ENCODE measurements around the gene EXOG.

The EXOG gene, protein sequence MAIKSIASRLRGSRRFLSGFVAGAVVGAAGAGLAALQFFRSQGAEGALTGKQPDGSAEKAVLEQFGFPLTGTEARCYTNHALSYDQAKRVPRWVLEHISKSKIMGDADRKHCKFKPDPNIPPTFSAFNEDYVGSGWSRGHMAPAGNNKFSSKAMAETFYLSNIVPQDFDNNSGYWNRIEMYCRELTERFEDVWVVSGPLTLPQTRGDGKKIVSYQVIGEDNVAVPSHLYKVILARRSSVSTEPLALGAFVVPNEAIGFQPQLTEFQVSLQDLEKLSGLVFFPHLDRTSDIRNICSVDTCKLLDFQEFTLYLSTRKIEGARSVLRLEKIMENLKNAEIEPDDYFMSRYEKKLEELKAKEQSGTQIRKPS

DNA sequence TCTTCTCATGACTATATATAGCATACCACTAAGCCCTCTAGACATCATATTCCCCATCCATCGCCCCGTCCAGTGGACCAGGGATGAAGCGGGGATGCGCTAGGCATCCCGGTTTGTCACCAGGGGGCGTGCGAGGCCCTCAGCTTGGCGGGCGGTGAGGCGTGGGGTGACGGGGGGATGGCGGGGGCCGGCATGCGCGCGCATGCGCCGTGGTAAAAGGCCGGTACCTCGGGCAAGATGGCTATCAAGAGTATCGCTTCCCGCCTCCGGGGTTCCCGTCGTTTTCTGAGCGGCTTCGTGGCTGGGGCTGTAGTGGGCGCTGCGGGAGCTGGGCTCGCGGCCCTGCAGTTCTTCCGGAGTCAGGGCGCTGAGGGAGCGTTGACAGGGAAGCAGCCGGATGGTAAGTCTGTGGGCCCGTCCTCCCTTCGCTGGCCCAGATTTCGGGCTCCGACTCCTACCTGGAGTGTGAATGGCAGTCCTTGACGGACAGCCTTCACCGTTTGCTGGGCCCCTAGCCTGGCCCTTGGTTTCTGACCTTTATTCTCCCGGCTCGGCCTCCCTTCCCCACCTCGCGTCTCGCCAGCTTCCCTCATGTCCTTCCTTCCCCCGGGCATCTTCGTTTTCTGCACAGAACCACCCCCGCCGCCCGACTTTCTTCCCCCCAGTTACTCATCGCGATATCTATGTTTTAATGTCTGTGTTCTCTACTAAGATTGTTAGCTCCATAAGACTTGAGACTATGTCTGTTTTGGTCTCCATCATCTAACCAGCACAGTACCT lies at the start of gene EXOG:
TSS of gene EXOG (plus strand) at position 210 of the 780 bp plus-strand sequence. CDS start at position 238, 28 bp downstream.
- TF ChIP-seq ZNF274 (IDR thresholded peaks at IDR 0.05; ENCODE audit: low read depth, low read length), result no peak
- peak within 1 kb of the TSS; percentile 80 for H3K4me3 ChIP-seq (ENCODE audit: low read length)

DNA sequence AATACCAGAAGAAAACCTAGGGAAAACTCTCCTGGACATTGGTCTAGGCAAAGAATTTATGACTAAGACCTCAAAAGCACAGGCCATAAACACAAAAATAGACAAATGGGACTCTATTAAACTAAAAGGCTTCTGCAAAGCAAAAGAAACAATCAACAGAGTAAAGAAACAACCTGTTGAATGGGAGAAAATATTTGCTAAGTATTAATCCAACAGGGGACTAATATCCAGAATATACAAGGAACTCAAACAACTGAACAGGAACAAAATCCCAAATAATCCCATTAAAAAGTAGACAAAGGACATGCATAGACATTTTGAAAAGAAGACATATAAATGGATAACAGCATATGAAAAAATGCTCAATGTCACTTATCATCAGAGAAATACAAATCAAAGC lies 49.3 kb upstream of the EXOG start:
- TF ChIP-seq ZNF274 (IDR thresholded peaks at IDR 0.05; ENCODE audit: low read depth, low read length), result no peak
- no peak overlapping the region for H3K4me3 ChIP-seq (ENCODE audit: low read length)

DNA sequence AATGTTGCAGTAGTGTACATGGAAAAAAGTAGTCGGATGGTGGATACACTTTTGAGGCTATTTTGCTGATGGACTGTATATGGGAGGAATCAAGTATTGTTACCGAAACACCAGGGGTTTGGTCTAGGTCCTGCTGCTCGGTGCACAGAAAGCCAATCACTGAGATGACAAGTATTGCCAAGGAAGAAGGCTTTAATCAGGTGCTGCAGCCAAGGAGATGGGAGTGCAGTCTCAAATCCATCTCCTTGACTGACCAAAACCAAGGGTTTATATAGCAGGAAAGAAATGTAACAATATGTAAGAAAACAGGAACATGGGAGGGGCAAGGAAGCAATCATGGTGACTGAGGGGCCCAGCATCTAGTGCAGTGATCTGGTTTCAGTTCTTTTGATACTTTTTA lies 45.3 kb upstream of the EXOG start:
- H3K4me3 ChIP-seq (ENCODE audit: low read length), result no peak overlapping the region
- no peak for TF ChIP-seq ZNF274 (IDR thresholded peaks at IDR 0.05; ENCODE audit: low read depth, low read length)

DNA sequence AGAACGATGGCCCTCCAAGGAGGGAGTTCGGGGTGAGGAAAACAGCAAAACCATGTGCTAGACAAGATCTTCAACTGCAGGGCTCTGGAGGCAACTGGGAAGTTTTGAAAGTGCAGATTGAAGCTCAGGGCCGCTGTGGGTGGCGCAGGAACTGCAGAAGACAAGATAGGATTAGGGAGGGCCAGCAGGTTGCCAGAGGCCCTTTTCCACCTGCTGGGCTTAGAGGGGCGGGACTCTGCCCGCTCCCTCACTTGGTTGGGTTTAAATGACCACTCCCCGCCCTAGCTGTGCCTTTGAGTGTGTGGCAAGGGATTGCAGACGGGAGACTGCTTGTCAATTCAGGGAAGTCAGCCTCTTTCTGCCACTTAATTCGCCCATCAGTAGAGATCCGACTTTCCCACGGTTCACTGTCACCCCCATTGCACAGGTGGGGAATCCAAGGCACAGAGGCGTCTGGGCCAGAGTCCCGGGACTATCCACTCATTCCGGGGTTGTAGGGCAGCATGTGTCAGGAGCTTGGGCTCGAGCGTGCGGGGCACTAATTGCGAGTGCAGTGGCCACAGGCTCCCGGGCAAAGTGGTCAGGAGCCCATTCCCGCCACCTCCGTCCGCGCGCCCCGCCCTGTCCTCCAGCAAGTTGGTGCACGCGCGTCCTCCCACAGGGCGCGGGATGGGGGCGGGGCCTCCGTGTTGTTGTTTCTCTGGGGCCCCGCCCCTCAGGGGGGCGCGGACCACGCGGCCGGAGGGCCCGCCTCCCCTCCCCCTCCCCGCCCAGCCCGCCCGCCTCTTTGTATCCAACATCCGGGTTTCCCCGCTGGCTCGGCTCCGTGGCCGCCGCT lies 42.8 kb upstream of the EXOG start, which contains the start of gene ACVR2B:
TSS of gene ACVR2B (plus strand) at position 816 of the 838 bp plus-strand sequence. CDS start 433 bp downstream, outside the sequence.
- no peak for TF ChIP-seq ZNF274 (IDR thresholded peaks at IDR 0.05; ENCODE audit: low read depth, low read length)
- H3K4me3 ChIP-seq (ENCODE audit: low read length), result peak within 1 kb of the TSS; percentile 76

DNA sequence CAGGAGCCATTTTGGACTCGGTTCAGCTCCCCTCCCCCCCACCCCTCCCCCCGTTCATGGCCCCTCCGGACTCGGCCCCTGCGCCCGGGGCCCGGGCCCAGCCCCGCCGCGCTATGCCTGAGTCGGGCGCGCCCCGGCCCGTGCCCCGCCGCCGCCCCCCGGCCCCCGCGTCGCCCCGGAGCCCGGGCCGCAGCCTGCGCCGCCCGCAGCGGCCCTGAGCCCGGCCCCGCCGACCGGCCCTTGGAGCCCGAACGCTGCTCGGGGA lies 42.3 kb upstream of the EXOG start:
- H3K4me3 ChIP-seq (ENCODE audit: low read length), result peak overlapping the region; percentile 76
- no peak for TF ChIP-seq ZNF274 (IDR thresholded peaks at IDR 0.05; ENCODE audit: low read depth, low read length)

DNA sequence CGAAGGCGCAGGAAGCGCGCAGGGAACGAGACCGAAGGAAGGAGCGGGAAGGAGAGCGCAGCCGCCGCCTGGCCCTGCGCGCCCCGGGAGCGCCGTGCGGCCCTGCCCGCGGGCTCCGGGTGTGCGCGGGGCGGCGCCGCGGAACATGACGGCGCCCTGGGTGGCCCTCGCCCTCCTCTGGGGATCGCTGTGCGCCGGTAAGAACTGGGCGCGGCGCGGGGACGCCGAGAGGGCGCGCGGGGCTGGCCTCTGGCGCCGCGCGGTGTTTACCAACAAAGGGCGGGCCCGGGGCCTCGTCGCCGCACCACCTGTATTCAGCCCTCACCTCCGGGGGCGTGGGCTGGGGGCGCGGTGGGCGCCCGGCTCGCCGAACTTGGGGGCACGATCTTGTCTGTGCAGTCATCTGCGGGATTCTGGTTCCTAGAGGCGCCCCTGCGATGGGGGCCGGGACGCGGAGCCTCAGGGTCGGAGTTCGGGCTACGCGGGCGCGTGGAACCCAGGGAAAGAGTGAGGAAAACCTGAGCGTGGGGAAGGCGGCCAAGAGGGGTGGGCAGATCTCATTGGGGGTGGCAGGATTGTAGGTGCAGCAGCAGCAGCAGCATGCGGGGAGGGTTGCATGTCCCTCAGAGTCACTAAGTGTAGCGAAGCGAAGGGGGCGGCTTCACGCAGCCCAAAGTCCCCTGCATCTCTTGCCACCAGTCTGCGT lies 41.8 kb upstream of the EXOG start:
- no peak for TF ChIP-seq ZNF274 (IDR thresholded peaks at IDR 0.05; ENCODE audit: low read depth, low read length)
- peak overlapping the region; percentile 76 for H3K4me3 ChIP-seq (ENCODE audit: low read length)

DNA sequence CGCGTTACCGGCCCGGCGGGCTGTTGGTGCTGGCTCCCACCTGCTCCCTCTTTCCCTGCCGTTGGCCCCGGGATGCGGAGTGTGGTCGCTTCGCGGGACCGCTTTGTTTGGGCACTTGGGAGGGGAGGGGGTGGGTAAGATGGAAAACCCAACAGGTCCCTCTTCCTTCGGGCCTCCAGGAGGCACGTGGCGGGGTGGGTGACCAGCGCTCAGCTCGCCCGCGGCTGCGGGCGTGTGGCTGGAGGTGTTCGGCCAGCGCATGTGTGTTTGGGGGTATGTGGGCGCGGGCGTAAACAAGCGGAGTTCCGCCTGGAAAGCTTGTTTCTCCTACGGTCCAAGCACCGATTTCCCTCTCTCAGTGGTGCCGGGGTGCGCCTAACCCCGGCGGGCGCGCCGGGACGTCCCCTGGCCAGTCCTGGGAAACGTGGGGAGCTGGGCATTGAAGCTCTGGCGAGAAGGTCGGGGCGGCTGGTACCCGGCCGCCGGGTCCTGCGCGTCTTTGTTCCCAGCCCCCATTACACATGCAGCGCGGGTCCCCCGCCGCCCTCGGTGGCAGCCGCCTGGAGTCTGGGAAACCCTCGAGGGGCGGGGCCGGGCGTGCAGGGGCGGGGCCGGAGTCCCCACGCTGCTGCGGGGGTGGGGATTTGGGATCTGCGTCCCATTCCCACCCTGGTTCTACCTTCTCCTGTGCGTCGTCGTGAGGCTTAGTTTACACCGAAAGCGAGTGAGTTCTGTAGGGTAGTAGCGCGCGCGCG lies 41.1 kb upstream of the EXOG start:
- TF ChIP-seq ZNF274 (IDR thresholded peaks at IDR 0.05; ENCODE audit: low read depth, low read length), result no peak

DNA sequence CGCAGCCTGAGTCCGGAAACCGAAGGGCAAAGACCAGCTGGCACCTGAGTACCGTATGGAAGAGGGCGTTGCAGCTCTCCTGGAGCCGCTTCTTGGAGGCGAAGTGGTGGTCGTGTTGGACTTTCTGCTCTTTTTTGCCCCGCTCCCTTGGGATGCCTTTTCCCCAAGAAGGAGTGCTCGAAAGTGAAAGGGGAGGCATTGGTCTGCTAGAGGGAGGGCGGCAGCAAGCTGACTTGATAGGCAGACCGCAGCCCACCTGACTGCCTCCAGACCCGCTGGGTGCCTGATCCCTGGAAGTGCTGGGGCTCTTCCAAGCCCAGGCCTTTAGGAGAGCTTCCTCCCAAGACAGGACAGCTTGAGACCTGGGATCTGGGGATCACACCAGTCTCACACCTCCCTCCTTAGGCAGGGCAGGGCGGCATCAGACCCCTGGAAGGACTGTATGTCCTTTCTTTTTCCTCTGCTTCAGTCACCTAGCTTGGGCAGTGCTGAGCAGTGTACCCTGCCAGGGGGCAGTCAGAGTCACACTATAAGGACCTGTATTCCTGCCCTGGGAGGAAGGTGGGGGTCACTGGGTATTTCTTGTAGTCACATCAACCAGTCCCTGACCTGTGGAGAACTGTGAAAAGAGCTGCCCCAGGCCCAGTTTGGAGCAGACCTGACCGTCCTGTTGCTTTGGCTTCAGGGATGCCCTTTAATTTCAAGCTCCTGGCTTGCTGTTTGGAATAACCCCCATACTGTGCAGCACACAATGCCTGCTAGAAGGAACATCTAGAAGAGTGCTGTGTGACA lies 40.3 kb upstream of the EXOG start:
- H3K4me3 ChIP-seq (ENCODE audit: low read length), result peak overlapping the region; percentile 76; the same call in 1 of the 2 replicates
- no peak for TF ChIP-seq ZNF274 (IDR thresholded peaks at IDR 0.05; ENCODE audit: low read depth, low read length)

More for the DNA sequence above, 41.1 kb upstream of the EXOG start:
- peak overlapping the region; percentile 76 for H3K4me3 ChIP-seq (ENCODE audit: low read length)

DNA sequence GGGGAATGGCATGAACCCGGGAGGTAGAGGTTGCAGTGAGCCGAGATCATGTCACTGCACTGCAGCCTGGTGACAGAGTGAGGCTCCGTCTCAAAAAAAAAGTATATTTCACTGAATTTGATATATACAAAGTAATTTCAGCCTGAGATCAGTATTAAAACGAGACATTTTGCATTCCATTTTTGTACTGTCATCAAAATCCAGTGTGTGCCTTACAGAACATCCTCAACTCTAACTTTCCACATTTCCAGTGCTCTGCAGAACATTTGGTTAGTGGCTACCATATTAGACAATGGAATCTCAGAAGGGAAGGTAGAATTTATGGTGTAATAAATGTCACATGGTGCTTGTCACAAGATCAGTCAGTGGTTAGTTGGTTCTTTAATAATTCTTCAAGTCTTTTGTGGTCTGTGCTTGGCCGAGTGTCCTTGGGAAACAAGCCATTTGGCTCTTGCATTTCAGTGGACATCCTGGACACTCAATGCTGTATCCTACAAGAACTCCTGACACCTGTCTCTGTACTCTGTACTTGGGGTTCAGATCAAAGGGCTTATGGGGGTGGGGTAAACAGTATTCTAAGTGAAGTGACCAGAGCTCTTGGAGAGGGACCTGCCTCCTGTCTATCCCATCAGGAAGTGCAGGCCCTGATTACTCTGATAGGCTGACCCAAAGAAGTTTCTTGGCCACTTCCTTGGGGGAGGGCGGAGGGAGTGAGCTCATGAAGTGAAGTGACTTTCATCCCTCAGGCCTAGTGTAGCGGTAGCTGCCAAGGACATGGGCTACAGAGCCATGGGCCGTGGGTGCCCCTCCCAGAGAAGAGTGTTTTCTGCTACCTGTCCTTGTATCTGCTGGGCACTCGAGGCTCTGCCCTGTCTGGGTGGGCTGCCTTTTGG lies 38.8 kb upstream of the EXOG start:
- no peak overlapping the region for H3K4me3 ChIP-seq (ENCODE audit: low read length)
- TF ChIP-seq ZNF274 (IDR thresholded peaks at IDR 0.05; ENCODE audit: low read depth, low read length), result no peak

DNA sequence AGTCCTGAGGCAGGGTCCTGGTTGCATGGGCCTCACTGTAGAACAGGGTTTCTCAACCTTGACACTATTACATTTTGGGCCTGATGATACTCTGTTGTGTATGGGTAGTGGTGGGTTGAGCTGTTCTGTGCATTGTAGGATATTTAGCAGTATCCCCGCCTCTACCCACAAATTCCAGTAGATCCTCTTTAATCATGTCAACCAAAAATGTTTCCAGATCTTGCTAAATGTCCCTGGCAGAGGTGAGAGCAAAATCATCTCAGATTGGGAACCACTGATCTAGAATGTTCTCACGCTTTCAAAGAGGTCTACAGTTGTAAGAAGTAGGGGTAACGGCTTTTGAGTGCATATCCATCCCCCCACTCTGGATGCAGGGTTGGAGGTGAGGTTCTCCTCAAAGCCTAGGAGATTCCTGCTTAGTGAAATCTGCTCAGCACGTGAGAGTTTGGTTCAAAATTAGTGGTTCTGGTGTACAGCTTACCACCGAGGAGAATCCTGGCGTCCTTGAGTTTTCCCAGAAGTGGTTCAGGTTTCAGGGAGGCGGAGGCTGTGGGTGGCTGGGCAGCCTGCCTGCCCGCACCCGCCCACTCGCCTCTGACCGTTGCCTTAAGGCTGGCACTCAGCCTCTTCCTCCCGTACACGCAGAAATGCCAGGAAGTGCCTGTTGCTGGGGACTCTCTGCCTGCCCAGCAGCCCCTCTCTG lies 37.2 kb upstream of the EXOG start:
- no peak for TF ChIP-seq ZNF274 (IDR thresholded peaks at IDR 0.05; ENCODE audit: low read depth, low read length)
- no peak overlapping the region for H3K4me3 ChIP-seq (ENCODE audit: low read length)

DNA sequence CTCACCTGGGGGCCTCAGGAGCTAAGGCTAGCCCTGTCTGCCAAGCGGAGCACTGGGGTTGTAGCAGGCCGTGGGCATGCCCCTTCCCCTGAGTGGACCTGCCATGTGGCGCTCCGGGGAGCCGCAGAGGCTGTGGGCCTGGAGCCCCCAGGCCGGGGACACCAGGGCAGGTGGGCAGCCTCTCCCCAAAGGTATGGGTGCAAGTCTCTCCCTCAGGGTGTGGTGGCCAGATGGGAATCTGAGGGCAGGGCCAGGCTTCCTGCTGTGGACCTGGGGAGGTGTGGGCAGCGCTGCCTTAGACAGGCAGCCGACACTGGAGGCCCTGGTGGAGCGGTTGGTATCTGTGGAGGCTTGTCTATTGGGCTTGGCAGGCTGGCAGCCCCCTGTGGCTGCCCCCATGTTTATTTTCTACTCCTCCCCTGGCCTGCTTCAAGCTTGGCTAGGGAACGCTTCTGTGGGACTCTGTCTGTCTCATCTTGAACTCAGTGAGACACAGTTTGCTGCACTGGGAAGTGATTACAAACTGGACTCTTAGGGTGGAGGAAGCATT lies 36.6 kb upstream of the EXOG start:
- H3K4me3 ChIP-seq (ENCODE audit: low read length), result no peak overlapping the region
- no peak for TF ChIP-seq ZNF274 (IDR thresholded peaks at IDR 0.05; ENCODE audit: low read depth, low read length)
